ENCODE measurements around the gene PHYKPL. TPM values are rescaled to one million over a fixed set of nuclear protein-coding genes. Genes with fewer than 3 reads are reported as not detected.
"Not testable (repeated sequence)": the region's sequence is repeated elsewhere in the genome, so short reads cannot be mapped to it uniquely, and the experiment has no call there.

Gene PHYKPL
- total and polyA plus RNA-seq, 2 experiments from 2014 or later, result 57.0 to 58.7 TPM

DNA sequence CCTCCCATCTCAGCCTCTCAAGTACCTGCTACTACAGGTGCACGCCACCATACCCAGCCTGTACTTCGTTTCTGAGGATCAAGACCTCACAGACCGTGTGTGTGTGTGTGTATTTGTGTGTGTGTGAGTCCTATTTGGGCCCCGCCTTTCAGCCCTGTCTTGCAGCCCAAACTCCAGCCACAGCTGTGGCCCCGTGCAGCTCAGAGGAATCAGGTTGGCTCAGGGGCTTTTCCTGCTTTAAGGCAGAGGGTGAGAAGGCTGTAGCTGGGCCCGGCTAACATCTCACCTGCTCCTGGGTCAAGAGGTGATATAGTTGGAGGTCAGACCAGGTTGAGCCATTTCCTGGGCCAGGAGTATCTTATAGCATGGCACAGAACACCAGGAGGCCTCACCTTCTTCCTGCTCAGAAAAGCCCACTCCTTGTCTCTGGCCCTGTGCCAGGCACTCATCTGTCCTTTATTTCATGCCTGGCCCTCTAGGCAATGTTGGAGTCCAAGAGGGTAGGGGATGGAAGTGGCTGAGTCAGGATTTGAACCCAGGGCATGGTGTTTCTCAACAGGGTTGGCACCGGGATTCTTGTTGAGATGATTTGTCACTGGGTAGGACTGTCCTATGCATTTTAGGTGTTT lies 1.6 kb upstream of the PHYKPL start:
- Histone ChIP-seq H3K36me3 (no peaks in the 10 kb centered on the region), H3K9me3 (ENCODE audit: low read depth) (no peaks in the 10 kb centered on the region), H3K4me1 (ENCODE audit: low read depth) (peaks cover 8% of the 10 kb centered on the region), H3K27ac (no peak overlapping the region), H3K4me3 (no peak overlapping the region), H3K27me3 (no peaks in the 10 kb centered on the region)
- DNase-seq (ENCODE audit: low read depth in 1 of 2, low spot score in 1 of 2), result no peak
- TF ChIP-seq, protein P1, sequence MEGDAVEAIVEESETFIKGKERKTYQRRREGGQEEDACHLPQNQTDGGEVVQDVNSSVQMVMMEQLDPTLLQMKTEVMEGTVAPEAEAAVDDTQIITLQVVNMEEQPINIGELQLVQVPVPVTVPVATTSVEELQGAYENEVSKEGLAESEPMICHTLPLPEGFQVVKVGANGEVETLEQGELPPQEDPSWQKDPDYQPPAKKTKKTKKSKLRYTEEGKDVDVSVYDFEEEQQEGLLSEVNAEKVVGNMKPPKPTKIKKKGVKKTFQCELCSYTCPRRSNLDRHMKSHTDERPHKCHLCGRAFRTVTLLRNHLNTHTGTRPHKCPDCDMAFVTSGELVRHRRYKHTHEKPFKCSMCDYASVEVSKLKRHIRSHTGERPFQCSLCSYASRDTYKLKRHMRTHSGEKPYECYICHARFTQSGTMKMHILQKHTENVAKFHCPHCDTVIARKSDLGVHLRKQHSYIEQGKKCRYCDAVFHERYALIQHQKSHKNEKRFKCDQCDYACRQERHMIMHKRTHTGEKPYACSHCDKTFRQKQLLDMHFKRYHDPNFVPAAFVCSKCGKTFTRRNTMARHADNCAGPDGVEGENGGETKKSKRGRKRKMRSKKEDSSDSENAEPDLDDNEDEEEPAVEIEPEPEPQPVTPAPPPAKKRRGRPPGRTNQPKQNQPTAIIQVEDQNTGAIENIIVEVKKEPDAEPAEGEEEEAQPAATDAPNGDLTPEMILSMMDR (IDR thresholded peaks at IDR 0.05; ENCODE audit: low read depth, low read length), result no peak

DNA sequence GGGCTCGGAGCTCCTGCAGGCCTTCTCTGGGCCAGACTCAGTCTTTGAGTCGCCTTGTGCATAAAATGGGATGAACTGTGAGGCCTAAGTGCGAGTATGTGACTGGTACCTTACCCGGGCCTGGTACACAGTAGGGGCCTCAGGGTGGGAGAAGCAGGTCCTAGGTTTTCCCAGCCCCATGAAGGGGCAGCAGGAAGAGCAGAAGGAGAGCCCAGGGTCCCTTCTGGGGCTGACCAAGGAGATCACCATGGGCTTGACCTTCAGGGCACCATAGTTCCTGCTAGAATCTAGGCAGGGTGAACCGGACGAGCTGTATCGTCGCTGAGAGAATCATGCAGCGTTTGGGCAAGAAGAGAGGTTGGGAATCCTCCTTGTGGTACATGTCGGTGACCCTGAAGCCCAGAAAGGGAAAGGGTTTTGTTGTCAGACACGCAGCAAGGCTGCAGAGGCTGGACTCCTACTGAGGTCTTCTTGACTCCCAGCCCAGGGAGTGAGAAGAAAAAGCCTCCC lies 373 bp upstream of the PHYKPL start:
- Histone ChIP-seq H3K4me1 (ENCODE audit: low read depth) (peaks cover 8% of the 10 kb centered on the region), H3K36me3 (no peaks in the 10 kb centered on the region), H3K27me3 (no peaks in the 10 kb centered on the region), H3K4me3 (peak overlapping the region; percentile 63), H3K27ac (peak overlapping the region; percentile 87), H3K9me3 (ENCODE audit: low read depth) (no peaks in the 10 kb centered on the region)
- no peak for DNase-seq (ENCODE audit: low read depth in 1 of 2, low spot score in 1 of 2)
- TF ChIP-seq, protein P1 (IDR thresholded peaks at IDR 0.05; ENCODE audit: low read depth, low read length), result no peak

DNA sequence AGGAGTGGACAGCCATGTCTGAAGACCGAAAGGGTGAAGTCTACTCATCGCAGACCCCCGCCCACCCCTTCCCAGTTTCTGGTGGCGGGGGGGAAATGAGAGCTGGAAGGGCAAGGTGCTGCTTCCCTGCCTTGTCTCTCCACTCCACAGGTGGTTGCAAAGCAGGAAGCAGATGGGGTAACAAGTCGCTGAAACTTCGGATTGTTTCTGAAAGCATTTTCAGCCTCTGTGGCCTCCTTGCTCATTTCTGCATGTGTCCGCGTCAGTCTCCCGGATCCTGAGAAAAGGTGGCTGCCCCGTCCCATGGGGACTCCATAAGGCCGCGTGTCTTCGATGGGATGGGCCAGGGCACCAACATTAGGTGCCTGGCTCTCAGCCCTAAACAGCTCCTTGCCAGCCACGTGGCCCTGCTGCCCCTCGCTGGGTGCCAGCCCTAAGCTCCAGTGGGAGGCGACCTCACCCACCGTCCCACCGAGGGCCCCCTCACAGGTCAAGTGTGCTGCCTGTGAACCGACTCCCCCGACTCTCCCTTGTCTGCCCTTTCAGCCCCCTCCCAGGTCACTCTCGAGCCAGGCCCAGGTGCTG lies 971 bp downstream of the PHYKPL start:
- peaks cover 8% of the 10 kb centered on the region for H3K4me1 ChIP-seq (ENCODE audit: low read depth)
- peak overlapping the region; percentile 87 for H3K27ac ChIP-seq
- H3K36me3 ChIP-seq, result no peaks in the 10 kb centered on the region
- TF ChIP-seq, protein P1 (IDR thresholded peaks at IDR 0.05; ENCODE audit: low read depth, low read length), result no peak
- H3K4me3 ChIP-seq, result peak overlapping the region; percentile 63
- DNase-seq (ENCODE audit: low read depth in 1 of 2, low spot score in 1 of 2), result no peak
- H3K9me3 ChIP-seq (ENCODE audit: low read depth), result no peaks in the 10 kb centered on the region
- no peaks in the 10 kb centered on the region for H3K27me3 ChIP-seq

DNA sequence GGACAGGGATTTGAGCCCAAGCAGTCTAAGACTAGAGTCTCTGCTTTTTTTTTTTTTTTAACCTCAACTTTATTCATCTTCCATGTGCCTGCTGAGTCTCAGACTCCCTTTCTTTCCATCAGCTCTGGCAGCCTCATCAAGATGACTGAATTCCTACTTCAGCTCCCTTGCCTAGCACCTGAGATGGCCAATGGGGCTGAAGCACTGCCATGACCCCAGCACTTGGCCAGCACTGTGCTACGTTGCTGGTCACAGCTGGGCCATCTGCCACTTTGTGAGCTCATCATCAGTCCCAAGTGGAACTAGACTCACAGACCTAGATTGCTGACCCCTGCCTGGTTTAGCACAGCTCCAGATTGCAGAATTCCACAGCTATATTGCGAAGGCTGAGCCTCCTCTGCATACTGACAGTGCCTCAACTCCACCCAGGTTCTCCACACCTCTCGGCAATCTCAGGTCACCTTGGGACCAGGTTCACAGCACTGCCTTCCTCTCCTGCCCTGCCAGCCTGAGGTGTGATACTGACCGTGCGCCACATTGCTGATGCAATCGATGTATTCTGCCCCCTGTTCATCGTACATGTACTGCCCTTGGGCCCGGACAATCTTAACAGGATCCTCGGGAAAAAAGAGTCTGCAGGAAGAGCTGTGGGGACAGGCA lies 1.6 kb downstream of the PHYKPL start:
- H3K36me3 ChIP-seq, result no peaks in the 10 kb centered on the region
- no peaks in the 10 kb centered on the region for H3K9me3 ChIP-seq (ENCODE audit: low read depth)
- peak overlapping the region; percentile 63 for H3K4me3 ChIP-seq
- H3K27ac ChIP-seq, result no peak overlapping the region
- peak in 1 of 2 donors; percentile 48 for DNase-seq (ENCODE audit: low read depth in 1 of 2, low spot score in 1 of 2)
- peaks cover 8% of the 10 kb centered on the region for H3K4me1 ChIP-seq (ENCODE audit: low read depth)
- H3K27me3 ChIP-seq, result no peaks in the 10 kb centered on the region
- TF ChIP-seq, protein P1 (IDR thresholded peaks at IDR 0.05; ENCODE audit: low read depth, low read length), result no peak

DNA sequence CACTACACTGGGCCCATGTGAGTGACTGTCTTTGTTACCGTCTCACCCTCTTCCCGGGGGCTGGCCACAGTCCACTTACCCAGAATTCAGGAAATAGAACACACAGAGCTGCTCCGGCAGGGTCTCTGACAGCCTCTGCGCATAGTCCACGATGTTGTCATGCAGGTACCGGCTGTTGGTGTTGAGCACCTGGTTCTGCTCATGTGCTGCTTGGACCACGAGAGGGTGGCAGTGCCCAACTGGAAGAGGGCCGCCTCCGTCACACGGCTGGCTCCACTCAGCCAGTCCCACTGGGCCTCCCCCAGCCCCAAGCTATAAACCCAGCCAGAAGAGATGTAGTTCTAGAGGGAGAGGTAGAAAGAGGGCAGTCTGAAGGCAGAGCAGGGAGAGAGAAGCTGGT lies 2.7 kb downstream of the PHYKPL start:
- H3K4me3 ChIP-seq, result no peak overlapping the region
- no peak for DNase-seq (ENCODE audit: low read depth in 1 of 2, low spot score in 1 of 2)
- TF ChIP-seq, protein P1 (IDR thresholded peaks at IDR 0.05; ENCODE audit: low read depth, low read length), result no peak
- no peak overlapping the region for H3K27ac ChIP-seq
- H3K27me3 ChIP-seq, result no peaks in the 10 kb centered on the region
- peaks cover 8% of the 10 kb centered on the region for H3K4me1 ChIP-seq (ENCODE audit: low read depth)
- no peaks in the 10 kb centered on the region for H3K9me3 ChIP-seq (ENCODE audit: low read depth)
- H3K36me3 ChIP-seq, result no peaks in the 10 kb centered on the region

DNA sequence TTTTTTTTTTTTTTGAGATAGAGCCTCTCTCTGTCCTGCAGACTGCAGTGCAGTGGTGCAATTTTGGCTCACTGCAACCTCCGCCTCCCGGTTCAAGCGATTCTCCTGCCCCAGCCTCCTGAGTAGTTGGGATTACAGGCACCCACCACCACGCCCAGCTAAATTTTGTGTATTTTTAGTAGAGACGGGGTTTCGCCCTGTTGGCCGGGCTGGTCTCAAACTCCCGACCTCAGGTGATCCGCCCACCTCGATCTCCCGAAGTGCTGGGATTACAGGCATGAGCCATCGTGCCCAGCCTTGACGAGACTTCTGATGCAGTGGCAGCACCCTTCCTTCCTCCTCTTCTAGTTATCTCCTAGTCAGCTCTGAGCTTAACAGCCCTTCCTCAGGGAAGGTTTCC lies 3.5 kb downstream of the PHYKPL start:
- not testable (repeated sequence) for H3K4me1 ChIP-seq (ENCODE audit: low read depth); DNase-seq (ENCODE audit: low read depth in 1 of 2, low spot score in 1 of 2); H3K36me3 ChIP-seq; H3K27me3 ChIP-seq; H3K9me3 ChIP-seq (ENCODE audit: low read depth); H3K27ac ChIP-seq; H3K4me3 ChIP-seq
